Measurements from ENCODE around the gene EZR.
"Not testable (repeated sequence)": the region's sequence is repeated elsewhere in the genome, so short reads cannot be mapped to it uniquely, and the experiment has no call there.

EZR gene

DNA sequence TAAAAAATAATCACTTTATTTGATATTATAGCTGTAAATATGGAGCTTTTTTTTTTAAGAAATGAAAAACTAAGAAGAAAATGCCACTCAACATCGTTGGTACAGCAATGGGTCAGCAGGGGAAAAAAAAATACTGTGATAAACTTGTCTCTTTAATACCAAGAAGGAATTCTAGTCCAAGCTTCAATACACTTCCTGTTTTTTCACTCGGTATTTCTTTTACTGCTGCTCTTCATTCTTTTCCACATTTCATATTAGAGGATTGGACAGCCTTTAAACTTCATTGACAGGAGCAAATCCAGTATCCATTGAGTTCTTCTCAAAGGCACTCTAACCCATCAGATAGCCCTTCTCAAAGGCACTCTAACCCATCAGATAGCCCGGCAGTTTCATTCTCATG, 22.2 kb upstream of the EZR start:
- DNase-seq: no peak

- no peak for DNase-seq
These were observed 21.3 kb upstream of the EZR start for GRCh38 chr6:158840465-158840864.

DNA sequence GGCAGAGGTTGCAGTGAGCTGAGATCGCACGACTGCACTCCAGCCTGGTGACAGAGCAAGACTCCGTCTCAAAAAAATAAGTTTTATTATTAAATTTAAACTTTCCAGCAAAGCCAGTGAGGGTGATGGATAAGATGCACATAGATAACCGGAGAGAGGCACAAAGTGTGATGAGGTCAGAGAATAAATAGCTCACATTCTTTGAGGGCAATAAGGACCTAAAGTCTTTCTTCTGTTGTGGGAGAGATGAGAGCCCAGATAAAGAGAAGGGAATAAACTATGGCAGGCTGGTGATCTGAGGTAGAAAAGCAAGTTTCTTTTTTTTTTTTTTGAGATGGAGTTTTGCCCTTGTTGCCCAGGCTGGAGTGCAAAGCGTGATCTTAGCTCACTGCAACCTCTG, 20.6 kb upstream of the EZR start:
- DNase-seq: no peak

DNA sequence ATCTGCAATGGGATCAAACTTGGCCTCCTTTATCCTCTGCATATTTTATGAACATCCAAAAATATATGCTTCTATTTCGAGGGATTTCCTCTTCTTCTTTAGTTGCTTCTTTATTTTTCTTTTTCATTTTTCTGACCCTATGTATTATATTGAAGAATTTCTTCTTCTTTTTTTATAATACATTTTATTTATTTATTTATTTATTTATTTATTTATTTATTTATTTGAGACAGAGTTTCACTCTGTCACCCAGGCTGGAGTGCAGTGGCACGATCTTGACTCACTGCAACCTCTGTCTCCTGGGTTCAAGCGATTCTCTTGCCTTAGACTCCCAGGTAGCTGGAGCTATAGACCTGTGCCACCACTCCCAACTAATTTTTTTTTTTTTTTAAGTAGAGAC, 19.6 kb upstream of the EZR start:
- not testable (repeated sequence) for DNase-seq

- no peak for DNase-seq
These were observed 18.8 kb upstream of the EZR start for GRCh38 chr6:158837684-158838625.

DNA sequence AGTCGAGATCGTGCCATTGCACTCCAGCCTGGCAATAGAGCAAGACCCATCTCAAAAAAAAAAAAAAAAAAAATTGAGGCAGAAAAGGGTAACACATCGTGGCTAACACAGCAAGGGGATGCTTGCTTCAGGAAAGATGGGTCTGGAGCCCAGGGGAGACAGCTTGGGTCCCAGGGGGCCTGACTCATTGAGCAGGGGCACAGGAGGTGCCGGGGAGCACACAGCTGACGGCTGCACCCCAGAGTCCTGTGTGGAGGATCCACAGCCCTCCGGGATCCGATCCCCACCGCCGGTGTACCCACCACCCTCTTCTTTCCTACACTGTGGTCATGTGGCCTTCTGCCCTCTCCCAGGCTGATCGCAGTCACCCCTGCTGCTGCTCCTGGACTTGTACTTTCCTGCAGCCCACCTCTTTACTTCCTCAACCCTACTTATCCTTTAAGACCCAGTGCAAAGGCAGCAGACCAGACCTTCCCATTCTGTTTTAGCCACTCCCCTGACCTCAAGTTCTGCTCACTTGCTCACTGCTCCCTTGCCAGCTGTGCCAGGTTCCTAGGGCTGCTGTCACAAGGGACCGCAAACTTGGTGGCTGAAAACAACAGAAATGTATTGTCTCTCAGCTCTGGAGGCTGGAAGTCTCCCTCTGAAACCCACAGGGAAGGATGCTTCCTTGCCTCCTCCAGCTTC, 17.6 kb upstream of the EZR start:
- no peak for DNase-seq

DNA sequence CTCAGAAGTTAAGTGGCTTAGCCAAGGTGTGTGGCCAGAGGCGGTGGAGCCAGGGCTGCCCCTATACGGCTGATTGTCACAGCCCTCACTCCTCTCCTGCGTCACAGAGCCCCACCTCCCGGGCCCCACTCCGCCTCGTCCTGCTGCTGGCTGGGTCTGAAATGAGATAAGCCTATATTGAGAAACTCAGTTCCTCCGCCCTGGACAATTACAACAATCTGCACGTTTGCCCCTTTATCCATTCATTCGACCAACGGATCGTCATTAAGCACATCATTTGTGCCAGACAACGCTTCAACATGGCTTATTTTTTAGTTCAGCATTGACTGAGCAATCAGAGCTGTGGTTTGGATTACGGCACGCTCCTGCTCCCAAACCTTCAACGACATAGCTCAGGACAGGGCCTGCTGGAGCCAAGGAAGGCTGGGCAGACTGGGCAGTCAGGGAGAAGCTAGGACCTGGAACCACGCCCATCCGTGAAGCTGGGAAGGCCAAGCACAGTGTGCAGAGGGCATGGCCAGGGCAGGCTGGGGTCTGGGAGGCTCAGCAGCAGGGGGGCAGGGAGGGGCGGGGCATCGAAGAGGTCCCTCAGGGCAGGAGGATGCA, 16.6 kb upstream of the EZR start:
- no peak for DNase-seq

DNA sequence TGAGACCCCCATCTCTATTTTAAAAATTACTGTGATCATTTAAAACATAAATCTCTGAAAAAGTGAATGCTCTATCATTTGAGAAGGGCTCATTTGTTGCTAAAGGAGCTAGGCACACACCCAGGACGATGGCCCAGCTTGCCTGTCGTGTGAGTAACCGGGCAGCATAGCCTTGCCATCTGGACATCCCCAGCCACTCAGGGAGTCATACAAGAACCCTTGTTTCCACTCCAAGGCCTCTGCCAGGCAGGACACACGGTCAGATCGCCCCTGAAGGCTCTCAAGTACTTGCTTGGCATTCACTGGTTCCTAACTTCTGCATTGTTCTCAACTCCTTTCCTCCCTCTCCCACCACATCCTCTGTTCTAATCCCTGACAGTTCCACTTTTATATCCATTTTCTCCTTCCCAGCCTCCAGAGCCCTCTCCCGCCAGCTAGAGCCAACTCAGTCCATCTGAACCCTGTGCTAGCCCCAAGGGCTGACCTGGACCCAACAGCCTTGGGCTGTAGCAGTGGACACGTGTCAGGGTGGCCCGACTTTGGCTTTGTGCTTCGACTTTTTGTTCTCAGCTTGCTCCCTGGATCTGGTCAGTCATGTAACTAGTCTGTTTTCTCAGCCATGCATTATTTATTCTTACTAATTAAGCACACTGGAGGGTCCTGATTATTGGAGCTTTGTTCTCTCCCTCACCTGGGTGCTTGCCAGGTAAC, 15.7 kb upstream of the EZR start:
- DNase-seq: no peak

DNA sequence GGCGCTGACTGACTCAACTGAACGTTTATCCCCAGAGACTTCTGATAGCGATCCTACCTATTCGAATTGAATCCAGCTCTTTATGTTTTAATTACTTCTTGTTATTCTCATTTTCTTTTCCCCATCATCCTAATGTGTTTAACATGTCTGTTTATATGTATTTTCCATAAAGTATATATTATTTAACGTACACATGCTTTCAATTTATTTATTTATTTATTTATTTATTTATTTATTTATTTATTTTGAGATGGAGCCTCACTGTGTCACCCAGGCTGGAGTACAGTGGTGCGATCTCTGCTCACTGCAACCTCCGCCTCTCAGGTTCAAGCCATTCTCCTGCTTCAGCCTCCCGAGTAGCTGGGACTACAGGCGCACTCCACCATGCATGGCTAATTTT, 13.6 kb upstream of the EZR start:
- DNase-seq: not testable (repeated sequence)

GRCh38 chr6:158832026-158832425, 12.9 kb upstream of the EZR start:
- no peak for DNase-seq

DNA sequence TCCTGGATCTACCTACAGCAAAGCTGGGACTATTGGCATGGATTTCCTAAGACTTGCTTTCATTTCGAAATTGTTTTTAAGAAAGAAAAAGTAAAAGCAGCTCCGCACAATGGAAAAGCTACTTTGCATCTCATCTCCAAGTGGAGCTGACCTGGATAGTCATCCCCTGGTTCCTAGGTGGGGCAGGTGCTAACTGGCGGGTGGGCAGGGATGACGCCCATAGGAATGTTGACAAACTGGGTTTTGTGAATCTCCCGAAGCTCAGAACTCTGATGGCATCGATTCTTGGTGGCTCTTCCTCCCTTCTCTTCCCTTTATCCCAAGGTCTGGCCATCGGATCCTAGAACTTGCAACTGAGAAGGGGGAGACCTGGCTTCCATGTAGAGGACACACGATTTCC, 12.4 kb upstream of the EZR start:
- no peak for DNase-seq

- no peak for DNase-seq
These were observed 11.6 kb upstream of the EZR start for GRCh38 chr6:158830736-158831135.

GRCh38 chr6:158828807-158829206, 9.6 kb upstream of the EZR start:
- no peak for DNase-seq

DNA sequence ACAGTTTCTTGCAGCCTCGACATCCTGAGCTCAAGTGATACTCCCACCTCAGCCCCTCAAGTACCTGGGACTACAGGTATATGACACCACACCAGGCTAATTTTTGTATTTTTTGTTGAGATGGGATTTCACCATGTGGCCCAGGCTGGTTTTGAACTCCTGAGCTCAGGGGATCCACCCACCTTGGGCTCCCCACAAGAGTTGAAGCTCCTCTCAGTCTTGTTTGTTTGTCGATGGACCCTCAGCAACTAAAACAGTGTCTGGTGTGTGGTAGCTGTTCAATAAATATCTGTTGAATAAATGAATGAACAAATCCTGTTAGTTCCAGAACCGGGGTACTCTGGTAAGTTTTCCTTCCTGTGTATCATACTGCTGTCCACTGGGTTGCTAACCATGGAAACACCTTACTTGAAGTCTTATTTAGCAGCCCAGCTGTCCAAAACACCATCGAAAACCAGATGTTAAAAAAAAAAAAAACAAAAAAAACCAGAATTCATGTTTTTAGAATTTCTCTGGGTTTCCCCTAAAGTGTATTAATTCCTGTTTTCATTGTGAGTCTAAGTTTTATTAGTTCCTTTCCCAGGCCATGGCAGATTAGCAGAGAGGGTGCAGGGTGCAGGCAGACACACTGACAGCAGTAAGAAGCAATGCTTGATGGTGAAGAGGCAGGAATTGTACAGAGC, 7.8 kb upstream of the EZR start:
- no peak for DNase-seq

GRCh38 chr6:158825951-158826306, 6.8 kb upstream of the EZR start:
- no peak for DNase-seq

DNA sequence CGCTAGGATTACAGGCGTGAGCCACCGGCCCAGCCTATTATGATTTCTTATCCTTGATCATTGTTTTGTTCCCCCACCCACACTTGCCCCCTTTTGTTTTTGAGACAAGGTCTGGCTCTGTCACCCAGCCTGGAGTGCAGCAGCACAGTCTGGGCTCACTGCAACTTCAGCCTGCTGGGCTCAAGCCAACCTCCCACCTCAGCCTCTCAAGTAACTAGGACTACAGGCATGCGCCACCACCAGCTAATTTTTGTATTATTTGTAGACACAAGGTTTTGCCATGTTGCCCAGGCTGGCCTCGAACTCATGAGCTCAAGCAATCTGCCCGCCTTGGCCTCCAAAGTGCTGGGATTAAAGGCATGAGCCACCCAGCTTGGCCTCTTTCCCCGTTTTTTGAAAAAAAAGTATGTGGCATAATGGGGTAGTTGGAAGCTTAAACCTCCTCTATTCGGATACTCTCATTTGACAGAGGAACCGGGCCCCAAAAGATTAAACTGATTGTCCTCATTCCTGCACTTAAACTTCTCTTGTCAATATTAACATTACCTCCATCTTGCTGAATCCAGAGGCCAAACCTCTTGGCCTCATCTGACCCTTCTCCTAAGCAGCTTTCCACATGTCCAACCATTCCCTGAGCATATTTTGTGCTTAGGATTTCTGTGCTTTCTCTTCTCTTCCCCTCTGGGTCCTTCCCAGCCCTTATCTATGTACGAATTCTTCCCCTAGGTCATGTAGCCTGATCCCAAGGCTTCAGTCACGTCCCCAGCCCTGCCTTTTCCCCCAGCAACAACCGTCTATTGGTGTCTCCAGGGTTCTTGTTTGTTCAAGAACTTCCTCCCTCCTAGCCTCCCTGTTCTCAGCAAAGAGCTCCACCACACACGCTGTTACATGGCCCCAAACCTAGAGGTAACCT, 6.1 kb upstream of the EZR start:
- DNase-seq: no peak

- not testable (repeated sequence) for DNase-seq
These were observed 4.4 kb upstream of the EZR start for GRCh38 chr6:158823616-158824015.

DNA sequence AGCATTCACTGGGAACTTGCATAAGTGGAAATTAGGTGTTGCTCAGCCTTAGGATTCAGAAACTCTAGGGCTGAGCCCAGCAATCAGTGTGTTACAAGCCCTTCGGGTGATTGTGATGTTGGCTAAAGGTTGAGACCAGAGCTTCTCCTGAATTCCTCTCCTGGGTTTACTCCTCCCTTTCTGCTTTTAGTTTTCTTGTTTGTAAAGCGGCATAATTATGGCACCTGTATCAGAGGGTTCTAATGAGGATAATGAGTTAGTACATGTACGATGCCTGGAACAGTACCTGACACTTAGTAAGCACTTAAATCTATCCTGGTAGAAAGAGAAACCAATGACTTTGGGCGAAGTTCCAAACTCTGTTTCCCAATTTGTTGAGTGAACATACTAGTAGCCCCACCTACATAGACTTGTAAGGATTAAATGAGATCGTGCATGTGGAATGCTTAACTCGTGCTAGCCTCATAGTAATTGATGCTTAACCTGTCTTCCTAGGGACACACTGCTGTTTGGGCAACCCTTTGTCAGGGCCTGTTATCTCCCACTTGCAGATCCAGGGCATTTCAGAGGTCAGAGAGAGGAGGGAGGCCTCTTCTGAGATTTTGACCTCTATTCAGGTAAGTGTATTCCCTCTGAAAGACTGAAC, 932 bp upstream of the EZR start:
- DNase-seq: no peak

DNA sequence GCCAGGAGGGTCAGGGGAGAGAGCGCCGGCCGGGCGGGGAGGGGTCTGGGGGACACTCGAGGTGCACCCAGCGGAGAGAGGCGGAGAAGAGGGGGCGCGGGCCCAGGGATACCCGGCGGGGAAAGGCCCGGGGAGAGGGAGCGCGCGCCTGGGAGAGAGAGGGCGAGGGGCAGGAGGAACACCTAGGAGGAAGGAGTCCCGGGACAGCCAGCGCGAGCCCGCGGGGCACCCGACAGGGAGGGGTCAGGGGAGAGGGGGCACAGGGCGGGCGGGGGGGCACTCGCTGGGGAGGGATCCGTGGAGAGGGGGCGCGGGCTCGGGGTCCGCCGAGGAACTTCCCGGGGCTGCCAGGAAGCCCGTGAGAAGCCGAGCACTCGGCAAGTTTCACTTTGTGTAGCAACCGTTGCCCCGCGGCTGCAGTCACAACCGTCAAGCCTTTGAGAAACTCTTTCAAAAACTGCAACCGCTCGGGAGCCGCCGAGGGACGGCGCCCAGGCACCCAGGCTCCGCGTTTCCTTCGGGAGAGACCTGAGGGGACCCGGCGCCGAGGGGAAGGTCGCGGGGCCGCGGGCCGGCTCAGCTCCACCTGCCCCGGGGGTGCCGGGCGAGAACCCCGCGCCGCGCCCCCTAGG, 471 bp downstream of the EZR start:
- DNase-seq: peak; percentile 61
